ENCODE results near the gene RHBDD1.

Gene RHBDD1

GRCh38 chr2:227036527-227036926 lies 200.7 kb downstream of the RHBDD1 start:
- no peak for DNase-seq (ENCODE audit: low read depth)

- DNase-seq (ENCODE audit: low read depth): no peak
Observed at GRCh38 chr2:227038550-227039189, 202.8 kb downstream of the RHBDD1 start.

GRCh38 chr2:227043981-227044380 lies 208.1 kb downstream of the RHBDD1 start:
- DNase-seq (ENCODE audit: low read depth): no peak

Measured in stimulated activated CD8-positive, alpha-beta memory T cell treated with anti-CD3 and anti-CD28 coated beads, Interleukin-12 subunit alpha, Interleukin-12 subunit beta, amount 100 ng/mL, for 4 hours (primary cell).